Right lobe of liver (tissue), 4 donors: Measurements from ENCODE around the gene MAPK8IP3.

Experiments
- POLR2A ChIP-seq: fragments of 450-650 bp; IDR thresholded peaks from one replicate; pipeline ENCODE4 v1.6.1; 2017; ENCODE audit warnings: antibody characterized with exemption, mild to moderate bottlenecking
- TF ChIP-seq, protein P1 (sequence below), 4 donors: fragments of 200-600 bp in 3 of 4; fragments of 450-650 bp in 1 of 4; IDR thresholded peaks; one replicate each; pipeline versions ENCODE4 v1.5.1 to v1.8.0; 2016 to 2022; ENCODE audit warnings: antibody characterized with exemption in 4 of 4, mild to moderate bottlenecking in 2 of 4
- donor health status: DM: no; HTN: no; CAD: no.
- donor health status: DM: no; HTN: no; CAD: no.
- donor health status: DM: no; HTN: yes; CAD: no.

DNA sequence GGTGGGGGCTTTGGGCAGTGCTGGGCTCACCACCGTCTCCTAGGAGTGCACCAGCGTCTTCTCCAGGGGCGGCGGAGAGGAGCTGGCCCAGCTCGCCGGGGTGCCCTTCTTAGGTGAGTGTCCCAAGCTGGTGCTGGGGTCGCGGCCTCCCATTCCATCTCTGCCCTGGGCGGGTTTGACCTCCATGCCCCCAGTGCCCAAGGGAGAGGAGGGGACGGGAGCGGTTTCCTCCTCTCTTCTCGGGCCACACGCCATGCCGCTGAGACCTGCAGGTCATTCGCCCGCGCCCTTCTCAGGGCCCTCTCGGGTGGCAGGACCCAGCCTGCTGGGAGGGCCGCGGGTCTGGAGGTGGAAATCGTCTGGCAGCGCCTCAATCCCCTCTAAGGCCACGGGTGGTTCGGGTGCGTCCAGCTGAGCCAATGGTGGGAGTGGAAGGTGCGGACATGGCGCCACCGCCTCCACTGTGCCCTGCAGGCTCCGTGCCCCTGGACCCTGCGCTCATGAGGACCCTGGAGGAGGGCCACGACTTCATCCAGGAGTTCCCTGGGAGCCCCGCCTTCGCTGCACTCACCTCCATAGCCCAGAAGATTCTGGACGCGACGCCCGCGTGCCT lies 82.2 kb downstream of the MAPK8IP3 start:
- TF ChIP-seq, protein P1, sequence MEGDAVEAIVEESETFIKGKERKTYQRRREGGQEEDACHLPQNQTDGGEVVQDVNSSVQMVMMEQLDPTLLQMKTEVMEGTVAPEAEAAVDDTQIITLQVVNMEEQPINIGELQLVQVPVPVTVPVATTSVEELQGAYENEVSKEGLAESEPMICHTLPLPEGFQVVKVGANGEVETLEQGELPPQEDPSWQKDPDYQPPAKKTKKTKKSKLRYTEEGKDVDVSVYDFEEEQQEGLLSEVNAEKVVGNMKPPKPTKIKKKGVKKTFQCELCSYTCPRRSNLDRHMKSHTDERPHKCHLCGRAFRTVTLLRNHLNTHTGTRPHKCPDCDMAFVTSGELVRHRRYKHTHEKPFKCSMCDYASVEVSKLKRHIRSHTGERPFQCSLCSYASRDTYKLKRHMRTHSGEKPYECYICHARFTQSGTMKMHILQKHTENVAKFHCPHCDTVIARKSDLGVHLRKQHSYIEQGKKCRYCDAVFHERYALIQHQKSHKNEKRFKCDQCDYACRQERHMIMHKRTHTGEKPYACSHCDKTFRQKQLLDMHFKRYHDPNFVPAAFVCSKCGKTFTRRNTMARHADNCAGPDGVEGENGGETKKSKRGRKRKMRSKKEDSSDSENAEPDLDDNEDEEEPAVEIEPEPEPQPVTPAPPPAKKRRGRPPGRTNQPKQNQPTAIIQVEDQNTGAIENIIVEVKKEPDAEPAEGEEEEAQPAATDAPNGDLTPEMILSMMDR (IDR thresholded peaks at IDR 0.05), result no peak
- TF ChIP-seq POLR2A, result no peak
